ENCODE measurements around the gene AHCYL1.

The AHCYL1 gene

GRCh38 chr1:109997867-109998229 lies 13.3 kb downstream of the AHCYL1 start:
- Histone ChIP-seq H3K4me2 (ENCODE audit: low read depth, low read length, poor library complexity, severe bottlenecking) (no peak overlapping the region), H4K20me1 (ENCODE audit: low read depth, low read length) (no peaks in the 10 kb centered on the region), H3K9ac (ENCODE audit: low read length) (no peak overlapping the region), H3K9me2 (replicated peaks; ENCODE audit: insufficient read depth, low read length) (no peaks in the 10 kb centered on the region), H3K9me3 (ENCODE audit: insufficient read depth, low read length) (no peaks in the 10 kb centered on the region), H2AFZ (ENCODE audit: low read depth, low read length, severe bottlenecking) (no peak overlapping the region), H3K4me3 (ENCODE audit: insufficient read depth, low read length, poor library complexity, severe bottlenecking) (no peak overlapping the region), H3K79me2 (ENCODE audit: insufficient read depth, low read length) (peaks cover 7% of the 10 kb centered on the region; the same call in 1 of the 2 replicates), H3K36me3 (ENCODE audit: low read length) (no peaks in the 10 kb centered on the region), H3F3A (ENCODE audit: insufficient read depth) (no peaks in the 10 kb centered on the region), H3K27me3 (ENCODE audit: low read length) (no peaks in the 10 kb centered on the region), H3K27ac (ENCODE audit: low read depth, low read length) (no peak overlapping the region)
- TF ChIP-seq EZH2phosphoT487 (conservative IDR thresholded peaks at IDR 0.05; ENCODE audit: low read length) (no peak), CTCF (IDR thresholded peaks at IDR 0.05; ENCODE audit: insufficient read depth, low read length, poor library complexity, severe bottlenecking) (no peak)

- H3F3A ChIP-seq (ENCODE audit: insufficient read depth), result no peaks in the 10 kb centered on the region
- no peaks in the 10 kb centered on the region for H3K79me2 ChIP-seq (ENCODE audit: insufficient read depth, low read length)
- H3K36me3 ChIP-seq (ENCODE audit: low read length), result no peaks in the 10 kb centered on the region
- no peak overlapping the region for H3K4me3 ChIP-seq (ENCODE audit: insufficient read depth, low read length, poor library complexity, severe bottlenecking)
- H3K9me2 ChIP-seq (replicated peaks; ENCODE audit: insufficient read depth, low read length), result no peaks in the 10 kb centered on the region
- H4K20me1 ChIP-seq (ENCODE audit: low read depth, low read length), result no peaks in the 10 kb centered on the region
- H3K9ac ChIP-seq (ENCODE audit: low read length), result no peak overlapping the region
- no peak overlapping the region for H3K4me2 ChIP-seq (ENCODE audit: low read depth, low read length, poor library complexity, severe bottlenecking)
- TF ChIP-seq CTCF (IDR thresholded peaks at IDR 0.05; ENCODE audit: insufficient read depth, low read length, poor library complexity, severe bottlenecking) (no peak), EZH2phosphoT487 (conservative IDR thresholded peaks at IDR 0.05; ENCODE audit: low read length) (no peak)
- H2AFZ ChIP-seq (ENCODE audit: low read depth, low read length, severe bottlenecking), result no peak overlapping the region
- no peak overlapping the region for H3K27ac ChIP-seq (ENCODE audit: low read depth, low read length)
- no peaks in the 10 kb centered on the region for H3K9me3 ChIP-seq (ENCODE audit: insufficient read depth, low read length)
- no peaks in the 10 kb centered on the region for H3K27me3 ChIP-seq (ENCODE audit: low read length)
Observed at GRCh38 chr1:110002695-110003094, 18.1 kb downstream of the AHCYL1 start.

- H3K4me2 ChIP-seq (ENCODE audit: low read depth, low read length, poor library complexity, severe bottlenecking), result no peak overlapping the region
- H3K9me3 ChIP-seq (ENCODE audit: insufficient read depth, low read length), result no peaks in the 10 kb centered on the region
- no peak overlapping the region for H2AFZ ChIP-seq (ENCODE audit: low read depth, low read length, severe bottlenecking)
- H4K20me1 ChIP-seq (ENCODE audit: low read depth, low read length), result no peaks in the 10 kb centered on the region
- no peak overlapping the region for H3K9ac ChIP-seq (ENCODE audit: low read length)
- H3K27me3 ChIP-seq (ENCODE audit: low read length), result no peaks in the 10 kb centered on the region
- no peaks in the 10 kb centered on the region for H3K79me2 ChIP-seq (ENCODE audit: insufficient read depth, low read length)
- no peaks in the 10 kb centered on the region for H3F3A ChIP-seq (ENCODE audit: insufficient read depth)
- no peaks in the 10 kb centered on the region for H3K36me3 ChIP-seq (ENCODE audit: low read length)
- no peak for TF ChIP-seq EZH2phosphoT487 (conservative IDR thresholded peaks at IDR 0.05; ENCODE audit: low read length)
- TF ChIP-seq CTCF (IDR thresholded peaks at IDR 0.05; ENCODE audit: insufficient read depth, low read length, poor library complexity, severe bottlenecking), result no peak
- no peak overlapping the region for H3K27ac ChIP-seq (ENCODE audit: low read depth, low read length)
- no peak overlapping the region for H3K4me3 ChIP-seq (ENCODE audit: insufficient read depth, low read length, poor library complexity, severe bottlenecking)
- H3K9me2 ChIP-seq (replicated peaks; ENCODE audit: insufficient read depth, low read length), result no peaks in the 10 kb centered on the region
Observed at GRCh38 chr1:110003747-110004428, 19.3 kb downstream of the AHCYL1 start.
